SK-N-SH (cell line): ENCODE measurements around the gene DNAH14. TPM values are rescaled to one million over a fixed set of nuclear protein-coding genes. Genes with fewer than 3 reads are reported as not detected.

Experiments used
- CTCF ChIA-PET: fragments of 300-600, 350-600 bp; formaldehyde crosslinking; extraction: SDS; loops from one replicate; lab custom pipeline; 2021; lab: Yijun Ruan, JAX
- POLR2A ChIA-PET: fragments of 350-600 bp; sonication (Branson Sonifier 250); formaldehyde crosslinking; extraction: SDS; loops from one replicate; lab custom pipeline; 2020; ENCODE audit warnings: antibody characterized with exemption, inconsistent platforms; lab: Yijun Ruan, JAX
- DNase-seq: peaks from one replicate; pipeline ENCODE4 v3.0.0; 2012
- H2AFZ ChIP-seq: fragments of 200-600 bp; sonication (generic); 2 replicates; pipeline ENCODE4 v1.8.1; 2016; ENCODE audit warnings: antibody characterized with exemption, mild to moderate bottlenecking, low read depth
- H3F3A ChIP-seq: fragments of 200-600 bp; sonication (generic); replicated peaks from 2 replicates; pipeline ENCODE3; 2016; ENCODE audit warnings: antibody characterized with exemption, mild to moderate bottlenecking; ENCODE audit not compliant: insufficient read depth
- H3K27ac ChIP-seq, 2 experiments: fragments of 200-500 bp in 1 of 2; fragments of 200-600 bp in 1 of 2; sonication (Bioruptor generic) in 1 of 2; sonication (generic), shearing (Covaris generic) in 1 of 2; 2 replicates each; pipeline versions ENCODE4 v1.5.1 to v1.6.1; 2014 to 2016; ENCODE audit warnings: low read depth in 2 of 2, inconsistent platforms in 1 of 2, low read length in 1 of 2, mild to moderate bottlenecking in 1 of 2, mixed read lengths in 1 of 2
- H3K27me3 ChIP-seq: fragments of 200-600 bp; sonication (generic), shearing (Covaris generic); 2 replicates; pipeline ENCODE4 v1.6.1; 2016; ENCODE audit warnings: mixed run types; ENCODE audit not compliant: insufficient read depth
- H3K36me3 ChIP-seq, 2 experiments: fragments of 200-500 bp in 1 of 2; fragments of 200-600 bp in 1 of 2; sonication (Bioruptor generic) in 1 of 2; sonication (generic) in 1 of 2; replicated peaks in 1 of 2; 2 replicates each; pipeline versions ENCODE3 to v1.5.1; 2014 to 2016; ENCODE audit warnings: low read length in 1 of 2, mild to moderate bottlenecking in 1 of 2; ENCODE audit not compliant: insufficient read depth in 2 of 2, control insufficient read depth in 1 of 2
- H3K4me1 ChIP-seq, 2 experiments: fragments of 200-500 bp in 1 of 2; fragments of 200-600 bp in 1 of 2; sonication (Bioruptor generic) in 1 of 2; sonication (generic), shearing (Covaris generic) in 1 of 2; 2 replicates each; pipeline versions ENCODE4 v1.5.1 to v1.6.1; 2014 to 2016; ENCODE audit warnings: low read depth in 1 of 2, low read length in 1 of 2, mixed run types in 1 of 2; ENCODE audit not compliant: insufficient read depth in 2 of 2, control insufficient read depth in 1 of 2
- H3K4me2 ChIP-seq: fragments of 200-600 bp; sonication (generic), shearing (Covaris generic); 2 replicates; pipeline ENCODE4 v1.6.1; 2017; ENCODE audit warnings: mixed run types
- H3K4me3 ChIP-seq, 2 experiments: fragments of 200-500 bp in 1 of 2; fragments of 200-600 bp in 1 of 2; sonication (Bioruptor generic) in 1 of 2; sonication (generic), shearing (Covaris generic) in 1 of 2; 2 replicates each; pipeline versions ENCODE4 v1.5.1 to v1.8.1; 2014 to 2016; ENCODE audit warnings: low read depth in 2 of 2, inconsistent platforms in 1 of 2, low read length in 1 of 2, mild to moderate bottlenecking in 1 of 2, mixed read lengths in 1 of 2, moderate library complexity in 1 of 2
- H3K79me2 ChIP-seq: fragments of 200-600 bp; sonication (generic); 2 replicates; pipeline ENCODE4 v1.8.1; 2017; ENCODE audit warnings: mild to moderate bottlenecking; ENCODE audit not compliant: insufficient read depth
- H3K9ac ChIP-seq: fragments of 200-600 bp; sonication (generic); 2 replicates; pipeline ENCODE4 v1.6.1; 2017; ENCODE audit warnings: mixed run types
- H3K9me2 ChIP-seq: fragments of 200-600 bp; sonication (generic); 2 replicates; pipeline ENCODE4 v1.6.1; 2017; ENCODE audit warnings: mixed run types
- H3K9me3 ChIP-seq: fragments of 200-600 bp; sonication (generic); 2 replicates; pipeline ENCODE4 v1.6.1; 2017; ENCODE audit warnings: mixed run types, mild to moderate bottlenecking, moderate library complexity
- H4K20me1 ChIP-seq: fragments of 200-600 bp; sonication (generic); 2 replicates; pipeline ENCODE4 v1.6.1; 2017; ENCODE audit warnings: mild to moderate bottlenecking, mixed run types; ENCODE audit not compliant: insufficient read depth
- ELF1 ChIP-seq: IDR thresholded peaks from 2 replicates; pipeline ENCODE4 v1.4.0; 2012
- EZH2phosphoT487 ChIP-seq: fragments of 200-600 bp; sonication (generic); IDR thresholded peaks from 2 replicates; pipeline ENCODE4 v1.6.1; 2017; ENCODE audit warnings: low read depth, mixed run types, mild to moderate bottlenecking, antibody characterized with exemption, moderate library complexity, borderline replicate concordance
- FOSL2 ChIP-seq: IDR thresholded peaks from 2 replicates; pipeline ENCODE4 v1.4.0; 2012; ENCODE audit warnings: low read depth, mild to moderate bottlenecking, moderate library complexity, borderline replicate concordance
- FOXM1 ChIP-seq: IDR thresholded peaks from 2 replicates; pipeline ENCODE4 v1.4.0; 2012; ENCODE audit warnings: low read depth, mild to moderate bottlenecking
- GATA2 ChIP-seq: sonication (generic); formaldehyde crosslinking; IDR thresholded peaks from 2 replicates; pipeline ENCODE4 v1.5.0; 2020; ENCODE audit warnings: mild to moderate bottlenecking, missing genetic modification reagents
- IRF3 ChIP-seq: fragments of 150-350 bp; IDR thresholded peaks from 2 replicates; pipeline ENCODE4 v1.6.1; 2016; ENCODE audit warnings: mild to moderate bottlenecking, low read depth, low read length
- MXI1 ChIP-seq: IDR thresholded peaks from 2 replicates; pipeline ENCODE4 v1.6.1; 2012; ENCODE audit warnings: mild to moderate bottlenecking, low read depth, low read length, improper control_type of control experiment
- POLR2AphosphoS5 ChIP-seq: IDR thresholded peaks from 2 replicates; pipeline ENCODE4 v1.6.1; 2012; ENCODE audit warnings: low read depth, low read length
- RCOR1 ChIP-seq: fragments of 150-350 bp; IDR thresholded peaks from 2 replicates; pipeline ENCODE4 v1.6.1; 2017; ENCODE audit warnings: antibody characterized with exemption, low read length
- RFX5 ChIP-seq: IDR thresholded peaks from 2 replicates; pipeline ENCODE4 v1.6.1; 2012; ENCODE audit warnings: mild to moderate bottlenecking, improper control_type of control experiment, low read length
- TAF1 ChIP-seq: IDR thresholded peaks from 2 replicates; pipeline ENCODE4 v1.6.1; 2012; ENCODE audit warnings: low read depth, mild to moderate bottlenecking, low read length, moderate library complexity, borderline replicate concordance
- TEAD4 ChIP-seq: IDR thresholded peaks from 2 replicates; pipeline ENCODE4 v1.4.0; 2012; ENCODE audit warnings: mild to moderate bottlenecking, borderline replicate concordance; ENCODE audit not compliant: insufficient read depth
- YY1 ChIP-seq: IDR thresholded peaks from 2 replicates; pipeline ENCODE4 v1.4.0; 2012; ENCODE audit warnings: low read depth, mild to moderate bottlenecking
- ZBTB33 ChIP-seq: IDR thresholded peaks from 2 replicates; pipeline ENCODE4 v1.4.0; 2012; ENCODE audit warnings: low read depth, borderline replicate concordance
- WGBS: methylation state at CpG from one replicate; pipeline ENCODE4 v1.1.6; 2017; ENCODE audit warnings: low lambda C conversion rate; 5-methylcytosine and 5-hydroxymethylcytosine counted together
- polyA plus RNA-seq, 3 experiments: library from polyadenylated mRNA; depleted of rRNA; stranded (reverse); fragments of >200 nt; gene quantifications; 2 replicates each; pipeline ENCODE4 v1.2.3, GENCODE V29; 2012
- TF ChIP-seq, protein P1 (sequence below): IDR thresholded peaks from 2 replicates; pipeline ENCODE4 v1.6.1; 2012; ENCODE audit warnings: mild to moderate bottlenecking, low read depth, low read length, moderate library complexity
- TF ChIP-seq, protein P2 (sequence below): fragments of 150-350 bp; IDR thresholded peaks from 2 replicates; pipeline ENCODE4 v1.6.1; 2017; ENCODE audit warnings: antibody characterized with exemption, low read length, low read depth, borderline replicate concordance

DNAH14 gene
- polyA plus RNA-seq, 1 of the 3 experiments (the other 2 are of a cell fraction): 8.0 TPM

GRCh38 chr1:225259542-225259941 is 330.1 kb downstream of the DNAH14 start (continued):
- TF ChIP-seq ZBTB33: no peak
- TF ChIP-seq, protein P1, sequence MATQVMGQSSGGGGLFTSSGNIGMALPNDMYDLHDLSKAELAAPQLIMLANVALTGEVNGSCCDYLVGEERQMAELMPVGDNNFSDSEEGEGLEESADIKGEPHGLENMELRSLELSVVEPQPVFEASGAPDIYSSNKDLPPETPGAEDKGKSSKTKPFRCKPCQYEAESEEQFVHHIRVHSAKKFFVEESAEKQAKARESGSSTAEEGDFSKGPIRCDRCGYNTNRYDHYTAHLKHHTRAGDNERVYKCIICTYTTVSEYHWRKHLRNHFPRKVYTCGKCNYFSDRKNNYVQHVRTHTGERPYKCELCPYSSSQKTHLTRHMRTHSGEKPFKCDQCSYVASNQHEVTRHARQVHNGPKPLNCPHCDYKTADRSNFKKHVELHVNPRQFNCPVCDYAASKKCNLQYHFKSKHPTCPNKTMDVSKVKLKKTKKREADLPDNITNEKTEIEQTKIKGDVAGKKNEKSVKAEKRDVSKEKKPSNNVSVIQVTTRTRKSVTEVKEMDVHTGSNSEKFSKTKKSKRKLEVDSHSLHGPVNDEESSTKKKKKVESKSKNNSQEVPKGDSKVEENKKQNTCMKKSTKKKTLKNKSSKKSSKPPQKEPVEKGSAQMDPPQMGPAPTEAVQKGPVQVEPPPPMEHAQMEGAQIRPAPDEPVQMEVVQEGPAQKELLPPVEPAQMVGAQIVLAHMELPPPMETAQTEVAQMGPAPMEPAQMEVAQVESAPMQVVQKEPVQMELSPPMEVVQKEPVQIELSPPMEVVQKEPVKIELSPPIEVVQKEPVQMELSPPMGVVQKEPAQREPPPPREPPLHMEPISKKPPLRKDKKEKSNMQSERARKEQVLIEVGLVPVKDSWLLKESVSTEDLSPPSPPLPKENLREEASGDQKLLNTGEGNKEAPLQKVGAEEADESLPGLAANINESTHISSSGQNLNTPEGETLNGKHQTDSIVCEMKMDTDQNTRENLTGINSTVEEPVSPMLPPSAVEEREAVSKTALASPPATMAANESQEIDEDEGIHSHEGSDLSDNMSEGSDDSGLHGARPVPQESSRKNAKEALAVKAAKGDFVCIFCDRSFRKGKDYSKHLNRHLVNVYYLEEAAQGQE: no peak
- TF ChIP-seq TEAD4: no peak
- TF ChIP-seq, all 33 proteins: peak for 0

DNA sequence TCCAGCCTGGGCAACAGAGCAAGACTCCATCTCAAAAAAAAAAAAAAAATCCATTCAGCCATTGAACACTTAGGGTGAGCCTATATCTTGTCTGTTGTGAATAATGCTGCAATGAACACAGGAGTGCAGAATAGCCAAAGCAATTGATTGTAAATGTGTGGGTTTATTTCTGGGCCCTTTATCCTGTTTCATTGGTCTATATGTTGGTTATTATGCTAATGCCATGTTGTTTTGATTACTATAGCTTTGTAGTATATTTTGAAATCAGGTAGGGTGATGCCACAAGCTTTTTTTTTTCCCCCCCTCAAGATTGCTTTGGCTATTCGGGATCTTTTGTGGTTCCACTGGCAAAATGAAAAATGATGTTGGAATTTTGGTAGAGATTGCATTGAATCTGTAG is 330.8 kb downstream of the DNAH14 start:
- ChIA-PET CTCF (no interaction called here), POLR2A (no interaction called here)
- no peaks in the 10 kb centered on the region for H3K79me2 ChIP-seq
- 7% methylated on average over 1 of the region's 1 CpG for WGBS
- no peaks in the 10 kb centered on the region for H3K27me3 ChIP-seq
- H3K9me2 ChIP-seq: no peaks in the 10 kb centered on the region
- H4K20me1 ChIP-seq: no peaks in the 10 kb centered on the region
- H3F3A ChIP-seq: no peaks in the 10 kb centered on the region
- no peak for DNase-seq
- H3K4me2 ChIP-seq: no peak overlapping the region
- H3K4me3 ChIP-seq: no peak overlapping the region
- H2AFZ ChIP-seq: no peak overlapping the region
- no peaks in the 10 kb centered on the region for H3K36me3 ChIP-seq
- H3K9ac ChIP-seq: no peak overlapping the region
- no peaks in the 10 kb centered on the region for H3K4me1 ChIP-seq
- peaks cover 6% of the 10 kb centered on the region for H3K9me3 ChIP-seq
- H3K27ac ChIP-seq: no peak overlapping the region
- TF ChIP-seq IRF3: no peak
- TF ChIP-seq, protein P1: no peak
- no peak for TF ChIP-seq EZH2phosphoT487
- no peak for TF ChIP-seq RFX5
- no peak for TF ChIP-seq FOXM1
- no peak for TF ChIP-seq POLR2AphosphoS5
- no peak for TF ChIP-seq ZBTB33
- no peak for TF ChIP-seq GATA2
- TF ChIP-seq MXI1: no peak
- TF ChIP-seq TAF1: no peak
- TF ChIP-seq, protein P2, sequence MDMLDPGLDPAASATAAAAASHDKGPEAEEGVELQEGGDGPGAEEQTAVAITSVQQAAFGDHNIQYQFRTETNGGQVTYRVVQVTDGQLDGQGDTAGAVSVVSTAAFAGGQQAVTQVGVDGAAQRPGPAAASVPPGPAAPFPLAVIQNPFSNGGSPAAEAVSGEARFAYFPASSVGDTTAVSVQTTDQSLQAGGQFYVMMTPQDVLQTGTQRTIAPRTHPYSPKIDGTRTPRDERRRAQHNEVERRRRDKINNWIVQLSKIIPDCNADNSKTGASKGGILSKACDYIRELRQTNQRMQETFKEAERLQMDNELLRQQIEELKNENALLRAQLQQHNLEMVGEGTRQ: no peak
- no peak for TF ChIP-seq RCOR1
- no peak for TF ChIP-seq ELF1
- no peak for TF ChIP-seq FOSL2
- no peak for TF ChIP-seq YY1
